Testis (tissue), 3 donors: Measurements from ENCODE around the gene TMEM129. TPM values are rescaled to one million over a fixed set of nuclear protein-coding genes. Genes with fewer than 3 reads are reported as not detected.

Experiments
- DNase-seq: peaks from one replicate; pipeline ENCODE4 v3.0.0-alpha.2; 2019
- H3K27ac ChIP-seq, 2 donors: fragments of 200-600 bp; sonication (generic); one replicate each; pipeline ENCODE4 v1.5.1; 2019
- H3K27me3 ChIP-seq: fragments of 200-600 bp; sonication (generic); one replicate; pipeline ENCODE4 v1.5.1; 2019
- H3K36me3 ChIP-seq: fragments of 200-600 bp; sonication (generic); one replicate; pipeline ENCODE4 v1.5.1; 2017; ENCODE audit warnings: low read depth; ENCODE audit errors: missing control alignments
- H3K4me1 ChIP-seq: fragments of 200-600 bp; sonication (generic); one replicate; pipeline ENCODE4 v1.5.1; 2019
- H3K4me3 ChIP-seq, 2 donors: fragments of 200-600 bp; sonication (generic); one replicate each; pipeline ENCODE4 v1.5.1; 2017 to 2019
- H3K9me3 ChIP-seq: fragments of 200-600 bp; sonication (generic); one replicate; pipeline ENCODE4 v1.5.1; 2017
- CTCF ChIP-seq, 3 experiments: fragments of 450-650 bp in 2 of 3; fragments of 200-600 bp in 1 of 3; sonication (generic) in 1 of 3; IDR thresholded peaks; one replicate each; pipeline ENCODE4 v1.5.1; 2016 to 2019; ENCODE audit warnings: antibody characterized with exemption in 3 of 3, mild to moderate bottlenecking in 2 of 3, moderate library complexity in 1 of 3
- POLR2A ChIP-seq: fragments of 450-650 bp; IDR thresholded peaks from one replicate; pipeline ENCODE4 v1.6.1; 2017; ENCODE audit warnings: antibody characterized with exemption, mild to moderate bottlenecking, moderate library complexity
- whole genome bisulfite sequencing, 2 donors: methylation state at CpG; one replicate each; pipeline ENCODE4 v1.1.5; 2018; 5-methylcytosine and 5-hydroxymethylcytosine counted together
- intact Hi-C: fragments of 100-400 bp; cut with DNase I; formaldehyde crosslinking; loops from one replicate; pipeline ENCODE4 v1.15.1; 2023; ENCODE audit warnings: low total_unique reads
- polyA plus RNA-seq: library from polyadenylated mRNA; stranded (reverse); fragments of 350-450 nt; fragmentation: Illumina TruSeq; extraction: RNeasy Lipid Tissue Mini Kit (QIAGEN cat#74804); gene quantifications from one replicate; pipeline ENCODE4 v1.2.3, GENCODE V29; 2014; ENCODE audit warnings: low read depth, low replicate concordance; ENCODE audit not compliant: insufficient read depth
- total RNA-seq, 2 donors: library from RNA; depleted of rRNA; stranded (reverse); fragments of >200 nt; gene quantifications; one replicate each; pipeline ENCODE4 v1.2.3, GENCODE V29; 2016

Gene TMEM129
- total and polyA plus RNA-seq, 3 donors from 2014 or later = 34.0 to 76.4 (median 76.1) TPM

DNA sequence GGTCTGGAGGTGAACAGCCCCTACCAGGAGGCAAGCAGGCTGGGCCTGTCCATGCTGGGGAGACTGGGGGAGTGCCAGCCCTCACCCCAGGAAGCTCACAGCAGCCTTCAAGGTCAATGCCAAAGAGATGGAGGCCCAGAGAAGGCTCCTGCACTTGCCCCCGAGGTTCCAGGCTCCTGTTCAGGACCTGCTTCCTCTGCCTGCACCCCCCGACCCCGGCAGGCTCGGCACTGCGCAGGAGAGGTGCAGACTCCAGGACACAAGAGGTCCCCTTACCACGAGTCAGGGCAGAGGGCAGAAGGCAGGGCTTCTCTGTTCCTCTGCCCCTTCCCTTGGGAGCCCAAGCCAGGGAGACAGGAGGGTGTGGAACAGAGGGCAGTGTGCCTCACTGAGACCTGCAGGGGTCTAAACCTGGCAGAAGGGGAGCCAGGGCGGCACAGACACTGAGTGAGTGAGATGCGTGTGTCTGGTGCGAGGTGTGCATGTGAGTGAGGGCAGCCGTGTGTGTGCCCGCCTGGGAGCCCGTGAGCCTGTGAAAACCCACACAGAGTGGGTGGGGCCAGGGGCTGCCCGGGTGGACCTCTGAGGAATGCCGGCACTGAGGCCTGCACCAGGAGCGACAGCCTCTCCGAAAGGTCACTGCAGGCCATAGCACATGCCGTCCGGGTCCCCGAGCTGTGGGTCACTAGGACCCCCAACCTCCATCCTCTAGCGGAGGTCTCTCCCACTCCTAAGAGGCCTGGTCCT, 41.3 kb upstream of the TMEM129 start:
- Histone ChIP-seq H3K36me3 (no peaks in the 10 kb centered on the region), H3K27me3 (no peaks in the 10 kb centered on the region), H3K9me3 (no peaks in the 10 kb centered on the region), H3K4me3 (no peak overlapping the region), H3K4me1 (peaks cover 10% of the 10 kb centered on the region), H3K27ac (no peak overlapping the region)
- TF ChIP-seq POLR2A (no peak), CTCF (IDR thresholded peaks at IDR 0.05) (no peak)
- intact Hi-C loops = no loop called here
- 81 to 86% methylated on average over 3 to 20 of the region's 20 CpGs for WGBS, 2 donors
- no peak for DNase-seq

DNA sequence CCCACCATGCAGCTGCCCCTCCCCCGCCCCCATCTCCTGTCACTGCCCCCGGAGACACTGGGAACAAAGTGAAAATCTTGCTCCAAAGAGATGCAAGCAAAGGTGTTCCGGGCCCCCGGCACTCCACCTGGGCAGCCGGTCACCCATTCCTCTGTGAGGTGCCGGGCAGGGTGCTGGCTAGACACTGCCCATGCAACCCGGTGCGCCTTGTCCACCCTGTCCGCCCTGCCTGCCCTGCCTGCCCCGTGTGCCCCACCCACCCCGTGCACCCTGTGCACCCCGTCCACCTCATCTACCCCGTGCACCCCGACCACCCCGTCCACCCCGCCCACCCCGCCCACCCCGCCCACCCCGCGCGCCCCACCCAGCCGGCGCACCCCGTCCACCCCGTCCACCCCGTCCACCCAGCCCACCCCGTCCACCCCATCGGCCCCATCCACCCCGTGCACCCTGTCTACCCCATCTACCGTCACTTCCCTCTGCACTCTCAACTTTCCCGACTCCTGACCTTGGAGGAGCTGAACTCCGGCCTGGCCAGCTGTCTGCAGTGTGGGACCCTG, 40.1 kb upstream of the TMEM129 start:
- H3K9me3 ChIP-seq = no peaks in the 10 kb centered on the region
- peaks cover 5% of the 10 kb centered on the region for H3K4me1 ChIP-seq
- 65 to 69% methylated on average over 16 to 31 of the region's 32 CpGs for WGBS, 2 donors
- H3K27ac ChIP-seq = no peak overlapping the region
- intact Hi-C loops = no loop called here
- no peak for TF ChIP-seq CTCF (IDR thresholded peaks at IDR 0.05)
- no peak for TF ChIP-seq POLR2A
- no peak overlapping the region for H3K4me3 ChIP-seq
- no peaks in the 10 kb centered on the region for H3K36me3 ChIP-seq
- DNase-seq = no peak
- no peaks in the 10 kb centered on the region for H3K27me3 ChIP-seq

GRCh38 chr4:1760521-1761071, 39.5 kb upstream of the TMEM129 start:
- TF ChIP-seq CTCF (IDR thresholded peaks at IDR 0.05) = no peak
- TF ChIP-seq POLR2A = no peak
- peaks cover 5% of the 10 kb centered on the region for H3K4me1 ChIP-seq
- no peaks in the 10 kb centered on the region for H3K9me3 ChIP-seq
- no peaks in the 10 kb centered on the region for H3K36me3 ChIP-seq
- DNase-seq = no peak
- intact Hi-C loops = no loop called here
- H3K4me3 ChIP-seq = no peak overlapping the region
- WGBS, 2 donors = 70 to 73% methylated on average over 14 to 24 of the region's 25 CpGs
- H3K27ac ChIP-seq = no peak overlapping the region
- no peaks in the 10 kb centered on the region for H3K27me3 ChIP-seq

DNA sequence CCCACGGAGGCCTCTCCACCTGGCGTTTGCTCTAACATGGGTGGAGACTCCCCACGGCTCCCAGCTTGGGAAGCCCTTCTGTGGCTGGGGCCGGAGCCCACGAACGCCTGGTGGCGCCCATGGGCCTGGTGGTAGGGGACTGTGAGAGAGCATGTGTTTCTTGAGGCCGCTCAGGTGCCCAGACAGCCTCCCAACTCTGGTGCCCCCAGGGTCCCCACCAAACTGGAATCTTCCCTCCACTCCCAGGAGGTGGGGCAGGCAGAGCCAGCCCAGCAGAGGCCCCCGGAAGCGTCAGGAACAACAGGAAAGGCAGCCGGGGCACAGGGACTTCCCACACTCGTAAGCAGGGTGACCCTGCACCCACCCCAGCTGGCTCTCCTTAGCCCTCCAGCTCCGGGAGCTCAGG, 38.7 kb upstream of the TMEM129 start:
- TF ChIP-seq POLR2A = no peak
- TF ChIP-seq CTCF (IDR thresholded peaks at IDR 0.05) = no peak
- WGBS, 2 donors = 75 to 83% methylated on average over 6 to 12 of the region's 13 CpGs
- no peak for DNase-seq

More for the DNA sequence above, 38.7 kb upstream of the TMEM129 start:
- Histone ChIP-seq H3K4me3 (no peak overlapping the region), H3K9me3 (no peaks in the 10 kb centered on the region), H3K27ac (no peak overlapping the region), H3K27me3 (no peaks in the 10 kb centered on the region), H3K4me1 (peaks cover 5% of the 10 kb centered on the region), H3K36me3 (no peaks in the 10 kb centered on the region)
- intact Hi-C loops = loop anchor here (10.0 kb wide), 1 partner anchor 145 kb away; no protein-coding TSS in a partner anchor
